Measurements from ENCODE around the gene ACACA.

Gene ACACA

GRCh38 chr17:37066322-37067255, 340.0 kb downstream of the ACACA start:
- no peak for DNase-seq (ENCODE audit: low read depth, low spot score)
- TF ChIP-seq CTCF (IDR thresholded peaks at IDR 0.05; ENCODE audit: low read depth, low read length) = no peak
- H3K4me3 ChIP-seq (ENCODE audit: low read depth, low read length) = no peak overlapping the region
- in situ Hi-C loops (cut with HindIII; ENCODE audit: low sequenced_read_pairs) = no loop called here

GRCh38 chr17:37065486-37066321, 340.9 kb downstream of the ACACA start:
- no peak overlapping the region for H3K4me3 ChIP-seq (ENCODE audit: low read depth, low read length)
- no peak for TF ChIP-seq CTCF (IDR thresholded peaks at IDR 0.05; ENCODE audit: low read depth, low read length)
- in situ Hi-C loops (cut with HindIII; ENCODE audit: low sequenced_read_pairs) = no loop called here
- no peak for DNase-seq (ENCODE audit: low read depth, low spot score)

GRCh38 chr17:37064956-37065355, 341.7 kb downstream of the ACACA start:
- in situ Hi-C loops (cut with HindIII; ENCODE audit: low sequenced_read_pairs) = no loop called here
- no peak overlapping the region for H3K4me3 ChIP-seq (ENCODE audit: low read depth, low read length)
- no peak for TF ChIP-seq CTCF (IDR thresholded peaks at IDR 0.05; ENCODE audit: low read depth, low read length)
- no peak for DNase-seq (ENCODE audit: low read depth, low spot score)

- TF ChIP-seq CTCF (IDR thresholded peaks at IDR 0.05; ENCODE audit: low read depth, low read length) = no peak
- in situ Hi-C loops (cut with HindIII; ENCODE audit: low sequenced_read_pairs) = no loop called here
- DNase-seq (ENCODE audit: low read depth, low spot score) = no peak
- H3K4me3 ChIP-seq (ENCODE audit: low read depth, low read length) = no peak overlapping the region
These were observed 342.4 kb downstream of the ACACA start for GRCh38 chr17:37064206-37064605.

- DNase-seq (ENCODE audit: low read depth, low spot score) = no peak
- no peak overlapping the region for H3K4me3 ChIP-seq (ENCODE audit: low read depth, low read length)
- TF ChIP-seq CTCF (IDR thresholded peaks at IDR 0.05; ENCODE audit: low read depth, low read length) = no peak
- in situ Hi-C loops (cut with HindIII; ENCODE audit: low sequenced_read_pairs) = no loop called here
These were observed 344.6 kb downstream of the ACACA start for GRCh38 chr17:37062021-37062420.

- in situ Hi-C loops (cut with HindIII; ENCODE audit: low sequenced_read_pairs) = no loop called here
- no peak for DNase-seq (ENCODE audit: low read depth, low spot score)
- no peak overlapping the region for H3K4me3 ChIP-seq (ENCODE audit: low read depth, low read length)
- no peak for TF ChIP-seq CTCF (IDR thresholded peaks at IDR 0.05; ENCODE audit: low read depth, low read length)
These were observed 345.7 kb downstream of the ACACA start for GRCh38 chr17:37060928-37061327.

All from astrocyte of the spinal cord (primary cell).